ENCODE results near the gene C19orf85.
A peak's percentile ranks its signal among the peaks of the same experiment; 100 is the strongest.
"Not testable (repeated sequence)": the region's sequence is repeated elsewhere in the genome, so short reads cannot be mapped to it uniquely, and the experiment has no call there.

C19orf85 gene

GRCh38 chr19:55436847-55437246, 27.7 kb downstream of the C19orf85 start:
- no peak for DNase-seq

GRCh38 chr19:55435020-55435419, 29.5 kb downstream of the C19orf85 start:
- DNase-seq, result no peak

GRCh38 chr19:55434356-55434919, 30.1 kb downstream of the C19orf85 start:
- DNase-seq, result no peak

DNA sequence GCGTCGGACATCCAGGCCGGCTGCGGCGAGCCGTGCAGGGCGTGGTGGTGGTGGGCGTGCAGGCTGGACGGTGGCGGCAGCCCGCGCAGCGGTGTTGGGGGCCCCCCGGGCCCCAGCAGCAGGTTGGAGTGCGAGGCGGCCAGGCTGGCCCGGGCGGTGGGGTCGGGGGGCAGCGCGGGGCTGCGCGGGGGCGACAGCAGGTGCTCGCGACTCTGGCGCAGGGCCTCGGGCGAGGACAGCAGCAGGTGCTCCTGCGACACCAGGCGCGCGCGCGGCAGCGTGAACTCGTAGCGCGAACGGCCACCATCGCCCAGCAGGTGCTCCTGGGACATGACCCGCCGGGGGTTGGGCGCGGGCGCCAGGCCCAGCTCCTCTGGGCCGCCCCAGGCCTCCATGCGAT, 31.3 kb downstream of the C19orf85 start:
- no peak for DNase-seq

GRCh38 chr19:55432241-55432959, 32.2 kb downstream of the C19orf85 start:
- DNase-seq, result no peak

DNA sequence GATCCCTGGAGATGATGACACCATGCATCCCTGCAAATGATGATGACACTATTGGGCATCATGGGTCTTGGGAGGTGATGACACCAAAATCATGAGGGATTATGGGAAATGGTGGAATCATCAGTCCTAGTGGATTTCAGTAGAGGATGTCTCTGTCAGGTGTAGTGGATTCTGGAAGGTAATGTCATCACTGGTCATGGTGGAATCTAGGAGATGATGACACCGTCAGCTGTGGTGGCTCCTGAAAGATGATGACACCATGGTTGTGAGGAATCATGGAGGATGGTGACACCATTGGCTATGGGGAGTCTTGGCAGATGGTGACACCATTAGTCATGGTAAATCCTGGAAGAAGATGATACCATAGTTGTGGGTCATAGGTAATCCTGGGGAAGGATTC, 33.4 kb downstream of the C19orf85 start:
- no peak for DNase-seq

- no peak for DNase-seq
These were observed 38.5 kb downstream of the C19orf85 start for GRCh38 chr19:55426042-55426441.

DNA sequence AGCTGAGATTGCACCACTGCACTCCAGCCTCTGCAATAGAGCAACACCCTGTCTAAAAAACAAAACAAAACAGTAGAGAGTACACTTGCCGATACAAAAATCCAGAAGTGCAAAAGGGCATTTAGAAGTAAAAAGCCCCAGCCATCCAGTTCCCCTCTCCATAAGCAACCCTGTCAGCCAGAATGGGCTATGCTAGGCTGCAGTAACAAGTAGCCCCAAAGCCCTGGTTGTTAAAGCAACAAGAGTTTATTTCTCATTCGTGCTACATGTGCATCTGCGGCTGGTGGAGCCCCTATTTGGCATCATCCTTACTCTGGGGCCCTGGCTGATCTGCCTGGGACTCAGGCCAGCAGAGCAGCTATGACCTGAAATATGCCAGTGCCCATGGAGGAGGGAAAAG, 40.0 kb downstream of the C19orf85 start:
- no peak for DNase-seq

DNA sequence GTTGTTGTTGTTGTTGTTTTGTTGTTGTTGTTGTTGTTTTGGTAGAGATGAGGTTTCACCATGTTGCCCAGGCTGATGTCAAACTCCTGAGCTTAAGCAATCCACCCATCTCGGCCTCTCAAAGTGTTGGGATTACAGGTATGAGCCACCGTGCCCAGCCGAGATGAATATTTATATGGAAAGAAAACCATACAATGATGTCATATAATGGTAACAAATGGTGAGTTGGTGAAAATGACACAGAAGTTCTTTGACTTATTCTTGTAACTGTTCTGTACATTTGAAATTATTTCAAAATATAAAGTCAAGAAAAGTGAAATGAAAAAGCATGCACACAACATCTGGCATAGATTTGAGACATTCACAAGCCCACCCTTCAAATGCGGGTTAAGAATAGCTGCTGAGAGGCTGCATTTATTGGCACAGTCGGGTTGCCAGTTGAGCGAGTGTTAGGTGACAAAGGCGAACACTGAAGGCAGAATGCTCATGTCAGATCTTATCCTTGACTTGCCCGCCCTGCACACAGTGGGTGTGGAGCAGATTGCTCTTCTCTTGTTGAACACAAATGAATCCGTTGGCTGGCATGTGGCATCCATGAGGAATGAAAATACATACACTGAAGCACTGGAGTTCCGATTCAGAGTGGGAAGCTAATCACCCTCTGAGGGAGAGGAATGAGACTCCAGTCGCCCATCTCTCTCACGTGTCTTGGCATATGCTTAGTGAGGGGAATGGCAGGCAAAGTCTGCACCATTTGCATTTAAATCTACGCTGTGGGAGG, 41.1 kb downstream of the C19orf85 start:
- no peak for DNase-seq

DNA sequence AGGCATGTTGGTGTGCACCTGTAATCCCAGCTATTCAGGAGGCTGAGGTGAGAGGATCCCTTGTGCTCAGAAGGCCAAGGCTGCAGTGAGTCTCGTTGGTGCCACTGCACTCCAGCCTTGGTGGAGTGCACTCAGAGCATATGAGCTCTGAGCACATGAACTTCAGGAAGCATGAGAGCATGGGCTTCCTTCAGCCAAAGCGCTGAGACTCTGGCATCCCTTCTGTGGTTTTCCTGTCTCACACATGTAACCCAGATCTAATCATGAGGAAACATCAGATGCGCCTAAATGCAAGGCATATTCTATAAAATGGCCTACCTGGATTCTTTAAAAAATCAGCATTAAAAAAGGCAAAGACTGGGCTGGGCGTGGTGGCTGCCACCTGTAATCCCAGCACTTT, 43.3 kb downstream of the C19orf85 start:
- DNase-seq, result not testable (repeated sequence)

- DNase-seq, result no peak
These were observed 44.8 kb downstream of the C19orf85 start for GRCh38 chr19:55419624-55420236.

GRCh38 chr19:55419103-55419502, 45.4 kb downstream of the C19orf85 start:
- no peak for DNase-seq

DNA sequence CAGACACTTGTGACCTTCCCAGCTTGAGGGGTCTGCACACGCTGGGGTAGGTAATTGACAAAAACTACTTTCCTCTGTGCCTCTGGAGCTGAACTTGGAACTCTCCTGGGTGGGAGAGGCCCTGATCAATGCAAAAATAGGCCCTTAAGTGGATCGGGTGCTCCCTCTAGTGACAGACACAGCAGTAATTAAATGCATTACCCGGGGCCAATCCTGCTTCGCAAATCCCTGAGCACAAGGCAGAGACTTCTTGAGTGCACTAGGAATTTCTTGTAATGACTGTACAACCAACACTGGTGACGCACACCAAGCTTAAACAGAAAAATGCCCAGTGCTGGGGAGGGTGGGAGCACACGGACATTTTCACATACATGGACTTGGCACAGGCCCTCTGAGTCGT, 46.4 kb downstream of the C19orf85 start:
- peak; percentile 56 for DNase-seq
